Left kidney (tissue), 2 donors: ENCODE measurements around the gene WDR1. TPM values are rescaled to one million over a fixed set of nuclear protein-coding genes. Genes with fewer than 3 reads are reported as not detected.

Source experiments
- DNase-seq: peaks from one replicate; pipeline ENCODE4 v3.0.0-alpha.2; 2013
- polyA plus RNA-seq: library from polyadenylated mRNA; unstranded; fragments of 120-200 nt; gene quantifications from one replicate; pipeline ENCODE4 v1.2.1, GENCODE V29; 2013; ENCODE audit not compliant: insufficient read length

Gene WDR1
- polyA plus RNA-seq, 1 donor: 172 TPM

DNA sequence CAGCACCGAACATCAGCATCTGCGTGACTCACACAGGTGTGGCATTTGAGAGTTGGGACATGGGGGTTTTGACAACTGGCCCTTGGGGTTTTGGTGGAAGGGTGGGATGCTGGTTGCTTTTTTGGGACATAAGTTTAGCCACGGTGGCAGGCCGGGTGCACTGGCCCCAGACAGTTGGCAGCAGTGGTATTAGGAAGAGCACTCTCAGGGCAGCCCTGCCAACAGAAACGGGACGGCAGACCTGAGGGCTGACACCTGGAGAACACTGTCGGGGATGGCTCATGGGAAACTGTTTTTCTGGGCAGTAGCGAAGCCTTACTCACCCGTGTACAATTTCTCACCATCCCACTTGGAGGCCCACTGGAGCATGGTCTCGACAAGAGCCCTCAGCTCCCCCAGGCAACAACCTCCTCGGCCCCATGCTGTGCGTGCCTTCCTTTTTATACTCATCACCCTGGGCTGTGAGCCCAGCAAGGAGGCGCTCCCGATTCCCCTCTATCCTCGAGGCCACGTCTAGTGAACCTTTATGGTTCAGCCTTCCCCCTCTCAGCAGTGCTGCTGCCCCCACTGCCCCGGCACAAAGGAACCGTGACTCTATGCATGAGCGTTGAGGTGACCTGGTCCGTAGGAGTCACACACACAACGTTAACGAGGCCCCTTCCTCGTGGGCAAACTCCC is 30.6 kb downstream of the WDR1 start:
- DNase-seq: no peak

GRCh38 chr4:10085386-10085785 is 31.2 kb downstream of the WDR1 start:
- DNase-seq: no peak

GRCh38 chr4:10084651-10085358 is 31.8 kb downstream of the WDR1 start:
- no peak for DNase-seq

DNA sequence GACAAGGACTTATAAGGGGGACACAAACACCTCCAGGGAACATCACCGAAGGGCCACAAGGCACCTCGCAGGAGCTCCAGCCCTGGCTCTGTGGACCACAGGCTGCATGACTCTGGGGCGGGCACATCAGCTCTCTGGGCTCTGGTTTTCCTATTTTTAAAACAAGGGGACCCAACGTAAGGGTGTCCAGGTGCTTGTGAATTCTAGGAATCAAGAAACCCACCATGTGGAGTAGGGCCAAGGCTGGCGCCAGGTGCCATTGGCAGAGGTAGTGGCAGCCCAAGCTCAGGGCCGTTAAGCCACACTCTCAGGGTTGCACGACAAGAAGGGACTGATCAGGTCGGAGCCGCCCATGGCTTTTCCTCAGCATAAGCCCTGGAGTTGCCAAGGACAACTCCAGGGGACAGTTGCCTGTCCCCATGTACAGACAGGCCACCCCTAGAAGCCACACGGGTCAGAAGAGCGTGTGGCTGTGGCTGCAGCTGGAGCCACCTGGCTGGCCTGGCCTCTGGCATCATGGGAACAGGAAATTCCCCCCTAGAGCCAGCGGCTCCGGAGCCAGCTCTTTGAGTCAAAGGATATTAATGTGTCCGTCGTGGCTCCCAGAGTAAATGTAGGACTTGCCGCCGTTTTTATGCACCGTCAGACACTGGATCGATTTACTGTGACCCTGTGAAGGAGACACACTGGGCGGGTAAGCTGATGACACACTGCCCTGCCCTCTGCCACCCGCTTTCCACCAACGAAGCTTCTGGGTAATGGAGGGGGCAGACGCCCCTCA is 32.5 kb downstream of the WDR1 start:
- DNase-seq: no peak

- no peak for DNase-seq
Observed at GRCh38 chr4:10083331-10083771, 33.2 kb downstream of the WDR1 start.

DNA sequence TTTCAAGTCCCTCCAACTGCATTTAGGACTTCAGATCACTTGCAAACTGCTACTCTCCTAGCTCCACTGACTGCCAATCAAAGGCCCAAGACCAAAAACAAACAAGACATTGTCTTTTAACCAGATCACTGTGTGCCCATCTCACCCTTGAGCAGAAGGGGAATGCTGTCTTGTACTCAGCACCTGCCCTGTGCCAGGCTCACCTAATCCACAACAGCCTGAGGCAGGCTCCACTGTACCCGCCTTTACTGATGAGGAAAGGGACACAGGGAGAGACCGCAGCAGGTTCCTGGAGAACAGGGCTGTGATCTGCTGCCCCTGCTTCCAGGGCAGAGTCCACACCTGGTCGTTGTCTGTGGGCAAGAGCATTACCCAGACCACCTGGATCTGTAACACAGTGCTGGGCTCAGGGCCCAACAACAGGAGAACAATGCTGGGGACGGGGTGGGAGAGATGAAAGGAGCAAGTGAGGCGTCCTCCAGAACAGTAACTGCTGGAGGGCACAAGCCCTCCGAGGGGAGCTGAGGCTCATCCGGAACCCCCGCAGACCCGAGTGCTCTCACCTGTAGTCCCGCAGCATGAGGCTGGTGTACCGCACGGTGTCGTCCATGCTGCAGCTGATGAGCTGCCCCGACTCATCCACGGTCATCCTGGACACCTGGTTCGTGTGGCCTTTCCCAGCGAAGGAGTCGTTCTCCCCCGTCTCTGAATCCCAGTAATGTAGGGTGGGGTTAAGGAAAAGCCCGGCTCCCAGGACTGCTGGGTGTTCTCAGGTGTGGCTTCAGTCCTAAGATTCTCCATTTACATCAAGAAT is 33.9 kb downstream of the WDR1 start:
- DNase-seq: no peak

DNA sequence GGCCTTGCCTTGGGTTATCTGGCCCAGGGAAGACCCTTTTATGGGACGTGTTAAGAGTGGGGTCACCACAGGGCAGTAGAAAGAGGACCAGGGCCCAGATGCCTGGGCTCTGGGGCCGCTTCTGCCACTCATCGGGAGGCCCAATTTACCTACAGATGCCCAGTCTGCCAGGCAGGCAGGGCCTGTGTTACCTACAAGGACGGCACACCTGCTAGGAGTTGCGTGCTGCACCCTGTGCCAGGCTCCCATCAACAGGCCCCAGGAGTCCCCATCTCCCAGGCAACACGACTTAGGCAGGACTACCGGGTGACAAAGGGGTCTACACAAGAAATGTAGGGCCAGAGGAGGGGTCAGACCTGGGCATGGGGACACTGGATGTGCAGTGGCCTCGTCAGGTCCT is 34.6 kb downstream of the WDR1 start:
- DNase-seq: no peak

DNA sequence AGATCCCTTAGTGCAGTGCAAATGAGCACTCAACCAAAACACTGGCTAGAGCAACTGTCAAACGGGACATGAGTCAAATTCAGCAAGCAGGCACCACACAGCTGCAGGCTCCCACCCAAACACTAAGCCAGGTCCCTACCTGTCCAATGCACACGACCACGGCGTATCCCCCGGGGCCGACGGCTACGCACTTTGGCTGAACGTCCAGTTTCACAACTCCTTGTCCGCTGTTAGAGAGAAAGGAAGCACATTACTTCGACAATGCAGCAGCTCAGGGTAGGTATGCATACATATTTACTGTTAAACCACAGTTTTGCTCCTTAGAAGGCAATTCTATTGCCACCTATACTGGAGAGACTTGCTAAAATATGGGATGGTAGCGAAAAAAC is 35.4 kb downstream of the WDR1 start:
- DNase-seq: no peak

GRCh38 chr4:10080589-10081217 is 35.9 kb downstream of the WDR1 start:
- no peak for DNase-seq

DNA sequence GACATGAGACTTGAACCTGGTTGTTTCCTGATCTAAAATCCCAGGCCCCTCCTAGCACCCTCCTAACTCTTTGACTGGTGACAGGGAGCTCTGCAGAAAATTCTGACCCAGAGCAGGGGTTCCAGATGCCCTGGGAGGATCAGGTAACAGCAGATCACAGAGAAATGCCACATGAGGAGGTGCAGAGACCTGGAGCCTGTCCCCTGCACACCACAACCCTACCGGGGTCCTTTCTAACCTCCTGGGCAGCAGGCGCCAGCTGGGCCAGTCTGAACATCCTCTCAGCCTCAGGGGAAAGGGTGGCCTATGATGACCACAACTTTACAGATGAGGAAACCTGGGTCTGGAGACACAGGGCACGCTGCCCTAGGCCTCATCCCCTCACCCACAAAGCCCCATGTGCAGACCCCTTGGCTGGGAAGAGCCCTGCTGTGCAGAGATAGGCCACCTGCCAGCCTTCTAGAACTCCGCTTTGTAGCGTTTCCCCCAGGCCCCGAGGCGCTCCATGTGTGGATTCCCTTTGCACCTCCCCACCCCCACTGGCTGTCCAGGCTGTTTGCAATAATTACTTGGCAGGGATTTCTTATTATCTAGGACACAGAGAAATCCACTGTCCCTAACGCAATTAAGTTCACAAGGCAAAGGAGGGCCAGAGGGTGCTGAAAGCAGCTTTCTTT is 36.5 kb downstream of the WDR1 start:
- DNase-seq: no peak

- no peak for DNase-seq
Observed at GRCh38 chr4:10079256-10079655, 37.3 kb downstream of the WDR1 start.

DNA sequence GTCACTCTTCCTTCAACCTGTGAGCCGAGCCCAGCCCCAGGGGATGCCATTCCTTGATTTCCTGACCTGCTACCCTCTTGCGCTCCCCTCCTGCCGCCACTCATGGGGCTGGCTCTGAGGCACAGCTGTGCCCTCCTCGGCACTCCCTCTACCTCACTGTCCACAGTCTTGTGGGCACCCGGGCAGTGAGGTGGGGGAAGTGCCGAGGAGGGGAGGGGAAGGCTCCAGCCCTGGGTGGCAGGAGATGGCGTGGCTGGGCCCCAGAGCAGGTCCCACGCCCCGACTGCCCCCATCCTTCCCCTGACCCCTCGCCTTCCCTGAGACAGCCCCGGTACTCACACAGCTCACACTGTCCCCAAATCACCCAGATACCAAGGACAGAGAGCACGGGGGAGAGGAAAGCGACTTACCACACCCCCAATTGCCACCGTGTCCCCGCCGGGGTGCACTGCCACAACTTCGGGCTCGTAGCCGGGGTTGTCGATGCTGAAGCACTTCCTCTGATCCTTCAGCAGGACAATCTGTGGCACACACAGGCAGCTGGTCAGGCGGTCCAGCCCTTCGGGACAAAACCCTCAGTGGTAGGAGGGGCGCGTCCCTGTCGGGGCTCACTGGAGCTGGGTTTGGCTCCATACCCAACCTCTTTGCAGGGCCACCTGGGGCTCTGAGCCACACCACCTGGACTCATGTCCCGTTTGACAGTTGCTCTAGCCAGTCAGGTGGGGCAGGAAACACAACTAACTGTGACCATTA is 37.9 kb downstream of the WDR1 start:
- no peak for DNase-seq

- no peak for DNase-seq
Observed at GRCh38 chr4:10077483-10078335, 38.9 kb downstream of the WDR1 start.

- no peak for DNase-seq
Observed at GRCh38 chr4:10077076-10077475, 39.5 kb downstream of the WDR1 start.

DNA sequence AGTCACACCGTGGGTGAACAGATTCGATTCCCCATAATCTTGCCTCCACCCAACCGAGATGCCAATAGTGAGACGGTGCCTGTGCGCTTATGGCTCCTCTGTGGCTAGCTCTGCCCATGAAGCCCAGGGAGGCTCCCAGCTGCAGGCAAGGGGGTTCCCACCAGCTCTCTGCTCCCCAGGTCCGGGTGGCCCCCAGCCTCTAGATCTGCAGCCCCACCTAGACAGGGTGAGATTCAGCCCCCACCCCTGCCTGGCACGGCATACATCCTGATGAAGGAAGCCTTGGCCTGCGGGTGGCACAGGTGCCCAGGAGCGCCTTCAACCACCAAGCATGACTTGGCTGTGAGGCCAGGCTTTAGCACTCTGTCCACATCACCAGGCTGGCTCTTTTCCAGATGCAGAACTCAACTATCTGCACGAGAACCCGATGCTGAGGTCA is 40.6 kb downstream of the WDR1 start:
- no peak for DNase-seq

- no peak for DNase-seq
Observed at GRCh38 chr4:10075158-10075863, 41.3 kb downstream of the WDR1 start.

- DNase-seq: no peak
Observed at GRCh38 chr4:10074767-10075105, 41.9 kb downstream of the WDR1 start.

- DNase-seq: no peak
Observed at GRCh38 chr4:10074076-10074766, 42.4 kb downstream of the WDR1 start.
